GM18498 (cell line): ENCODE measurements around the gene MED14.
"Not testable (repeated sequence)": the region's sequence is repeated elsewhere in the genome, so short reads cannot be mapped to it uniquely, and the experiment has no call there.

Source experiments
- ATAC-seq: cut with Tn5 transposase; IDR thresholded peaks from one replicate; pipeline ENCODE4 v1.9.1; 2021; ENCODE audit warnings: mild to moderate bottlenecking, moderate library complexity; ENCODE audit not compliant: unreplicated experiment

The MED14 gene

GRCh38 chrX:40735325-40736169, at the start of gene MED14:
MED14 (minus strand) TSS chrX:40735542; CDS start chrX:40735412, 130 bp downstream.
- peak; percentile 89 for ATAC-seq

GRCh38 chrX:40784516-40785151, 49.3 kb upstream of the MED14 start:
- ATAC-seq, result no peak

- ATAC-seq, result not testable (repeated sequence)
These were observed 47.4 kb upstream of the MED14 start for GRCh38 chrX:40782644-40783259.

GRCh38 chrX:40780951-40781350, 45.6 kb upstream of the MED14 start:
- ATAC-seq, result no peak

GRCh38 chrX:40780082-40780481, 44.7 kb upstream of the MED14 start:
- ATAC-seq, result no peak

- ATAC-seq, result no peak
These were observed 43.7 kb upstream of the MED14 start for GRCh38 chrX:40778861-40779575.

- ATAC-seq, result no peak
These were observed 38.5 kb upstream of the MED14 start for GRCh38 chrX:40773809-40774208.

- ATAC-seq, result no peak
These were observed 37.8 kb upstream of the MED14 start for GRCh38 chrX:40773188-40773587.

- no peak for ATAC-seq
These were observed 36.9 kb upstream of the MED14 start for GRCh38 chrX:40772290-40772689.

- ATAC-seq, result no peak
These were observed 26.4 kb upstream of the MED14 start for GRCh38 chrX:40761762-40762161.

GRCh38 chrX:40759374-40759773, 24.0 kb upstream of the MED14 start:
- no peak for ATAC-seq

GRCh38 chrX:40757058-40757457, 21.7 kb upstream of the MED14 start:
- no peak for ATAC-seq

GRCh38 chrX:40755291-40756249, 20.2 kb upstream of the MED14 start:
- no peak for ATAC-seq

- ATAC-seq, result peak; percentile 76
These were observed 14.5 kb upstream of the MED14 start for GRCh38 chrX:40749681-40750494.

- ATAC-seq, result no peak
These were observed 13.6 kb upstream of the MED14 start for GRCh38 chrX:40748977-40749376.

GRCh38 chrX:40746521-40746920, 11.2 kb upstream of the MED14 start:
- no peak for ATAC-seq

GRCh38 chrX:40736170-40736505, 796 bp upstream of the MED14 start:
- ATAC-seq, result no peak

GRCh38 chrX:40734971-40735324, 394 bp downstream of the MED14 start:
- peak; percentile 7 for ATAC-seq

- no peak for ATAC-seq
These were observed 1.6 kb downstream of the MED14 start for GRCh38 chrX:40733706-40734105.
